ENCODE results near the gene PDZK1IP1.
"Not testable (repeated sequence)": the region's sequence is repeated elsewhere in the genome, so short reads cannot be mapped to it uniquely, and the experiment has no call there.

Gene PDZK1IP1

DNA sequence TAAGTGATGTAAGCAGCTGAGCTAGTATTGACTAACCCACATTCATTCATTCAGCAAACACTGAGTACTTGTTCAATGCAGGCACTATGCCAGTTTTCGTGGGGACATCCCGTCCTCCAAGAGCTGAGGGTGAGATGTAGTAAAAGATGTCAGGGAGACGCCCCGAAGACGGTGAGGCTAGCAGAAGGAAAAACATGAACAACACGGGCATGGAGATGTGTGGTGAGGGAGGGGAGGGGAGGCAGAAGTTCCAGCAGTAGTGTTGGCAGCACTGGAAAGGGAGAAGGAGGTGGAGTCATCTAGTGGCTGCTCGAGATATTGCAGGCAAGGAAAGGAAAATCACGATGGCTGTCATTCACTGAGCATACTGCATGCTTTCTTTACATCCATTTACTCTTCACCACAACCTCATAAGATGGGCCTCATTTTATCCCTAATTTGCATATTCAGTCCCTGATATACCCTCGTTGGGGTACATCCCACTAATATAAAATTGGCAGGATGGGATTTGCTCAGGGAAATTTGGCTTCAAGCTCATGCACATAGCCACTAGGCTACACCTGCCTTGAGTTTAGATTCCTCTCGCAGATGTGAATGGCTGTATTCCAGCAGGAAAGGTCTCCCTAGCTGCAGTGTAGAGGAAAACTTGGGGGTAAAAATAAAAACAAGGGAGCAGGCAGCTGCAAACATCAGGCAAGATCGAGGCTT lies 14.5 kb downstream of the PDZK1IP1 start:
- DNase-seq (ENCODE audit: low read depth): peak; percentile 58
- no peak overlapping the region for H3K4me3 ChIP-seq (ENCODE audit: control insufficient read depth, low read depth, low read length)
- TF ChIP-seq, protein P1, sequence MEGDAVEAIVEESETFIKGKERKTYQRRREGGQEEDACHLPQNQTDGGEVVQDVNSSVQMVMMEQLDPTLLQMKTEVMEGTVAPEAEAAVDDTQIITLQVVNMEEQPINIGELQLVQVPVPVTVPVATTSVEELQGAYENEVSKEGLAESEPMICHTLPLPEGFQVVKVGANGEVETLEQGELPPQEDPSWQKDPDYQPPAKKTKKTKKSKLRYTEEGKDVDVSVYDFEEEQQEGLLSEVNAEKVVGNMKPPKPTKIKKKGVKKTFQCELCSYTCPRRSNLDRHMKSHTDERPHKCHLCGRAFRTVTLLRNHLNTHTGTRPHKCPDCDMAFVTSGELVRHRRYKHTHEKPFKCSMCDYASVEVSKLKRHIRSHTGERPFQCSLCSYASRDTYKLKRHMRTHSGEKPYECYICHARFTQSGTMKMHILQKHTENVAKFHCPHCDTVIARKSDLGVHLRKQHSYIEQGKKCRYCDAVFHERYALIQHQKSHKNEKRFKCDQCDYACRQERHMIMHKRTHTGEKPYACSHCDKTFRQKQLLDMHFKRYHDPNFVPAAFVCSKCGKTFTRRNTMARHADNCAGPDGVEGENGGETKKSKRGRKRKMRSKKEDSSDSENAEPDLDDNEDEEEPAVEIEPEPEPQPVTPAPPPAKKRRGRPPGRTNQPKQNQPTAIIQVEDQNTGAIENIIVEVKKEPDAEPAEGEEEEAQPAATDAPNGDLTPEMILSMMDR (conservative IDR thresholded peaks at IDR 0.05; ENCODE audit: control insufficient read depth, insufficient read depth, low read depth, low read length): peak; percentile 100

DNA sequence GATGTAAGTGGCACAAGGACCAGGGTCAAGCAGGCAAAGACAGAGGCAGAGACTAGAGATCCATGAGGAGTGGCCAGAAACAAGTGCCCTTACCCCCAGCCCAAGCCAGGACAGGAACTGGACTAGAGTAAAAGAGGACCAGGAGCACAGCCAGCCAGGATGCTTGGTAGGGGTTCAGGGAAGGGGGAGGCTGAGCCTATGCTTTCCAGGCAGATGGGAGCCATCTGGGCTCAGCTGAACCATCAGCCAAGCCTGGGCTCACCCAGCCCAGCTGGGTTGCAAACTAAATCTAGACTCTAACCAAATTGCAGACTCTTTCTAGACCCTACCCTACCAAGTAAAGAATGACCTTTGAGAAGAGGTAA lies 15.2 kb downstream of the PDZK1IP1 start:
- DNase-seq (ENCODE audit: low read depth): no peak
- no peak overlapping the region for H3K4me3 ChIP-seq (ENCODE audit: control insufficient read depth, low read depth, low read length)
- TF ChIP-seq, protein P1 (conservative IDR thresholded peaks at IDR 0.05; ENCODE audit: control insufficient read depth, insufficient read depth, low read depth, low read length): no peak

DNA sequence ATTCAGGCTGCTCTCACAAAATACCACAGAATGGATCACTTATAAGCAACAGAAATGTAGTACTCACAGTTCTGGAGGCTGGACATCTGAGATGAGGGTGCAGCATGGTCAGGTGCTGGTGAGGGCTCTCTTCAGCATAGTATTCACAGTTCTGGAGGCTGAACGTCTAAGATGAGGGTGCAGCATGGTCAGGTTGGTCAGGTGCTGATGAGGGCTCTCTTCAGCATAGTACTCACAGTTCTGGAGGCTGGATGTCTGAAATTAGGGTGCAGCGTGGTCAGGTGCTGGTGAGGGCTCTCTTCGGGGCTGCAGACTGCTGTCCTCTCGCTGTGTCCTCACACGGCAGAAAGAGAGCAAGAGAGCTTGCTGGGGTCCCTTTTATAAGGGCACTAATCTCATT lies 17.1 kb downstream of the PDZK1IP1 start:
- DNase-seq (ENCODE audit: low read depth): no peak
- TF ChIP-seq, protein P1 (conservative IDR thresholded peaks at IDR 0.05; ENCODE audit: control insufficient read depth, insufficient read depth, low read depth, low read length): no peak

DNA sequence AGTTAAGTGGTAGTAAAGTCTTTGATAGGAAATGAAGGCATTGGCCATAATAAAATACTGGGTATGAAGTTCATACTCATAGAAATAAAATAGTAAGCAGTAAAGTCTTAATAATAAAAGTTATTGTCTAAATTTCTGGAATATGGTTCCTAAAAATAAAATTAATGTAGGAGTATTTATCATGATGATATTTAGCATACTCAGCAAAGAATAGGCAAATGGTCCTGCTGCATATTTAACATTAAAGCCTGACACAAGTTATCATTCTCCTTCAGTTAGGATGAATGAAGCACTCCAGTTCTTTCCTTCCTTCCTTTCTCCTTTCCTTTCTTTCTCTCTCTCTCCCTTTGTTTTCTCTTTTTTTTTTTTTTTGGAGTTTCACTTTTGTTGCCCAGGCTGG lies 25.3 kb downstream of the PDZK1IP1 start:
- H3K4me3 ChIP-seq (ENCODE audit: control insufficient read depth, low read depth, low read length): no peak overlapping the region
- no peak for DNase-seq (ENCODE audit: low read depth)
- TF ChIP-seq, protein P1 (conservative IDR thresholded peaks at IDR 0.05; ENCODE audit: control insufficient read depth, insufficient read depth, low read depth, low read length): no peak

More for the DNA sequence above, 17.1 kb downstream of the PDZK1IP1 start:
- no peak overlapping the region for H3K4me3 ChIP-seq (ENCODE audit: control insufficient read depth, low read depth, low read length)

DNA sequence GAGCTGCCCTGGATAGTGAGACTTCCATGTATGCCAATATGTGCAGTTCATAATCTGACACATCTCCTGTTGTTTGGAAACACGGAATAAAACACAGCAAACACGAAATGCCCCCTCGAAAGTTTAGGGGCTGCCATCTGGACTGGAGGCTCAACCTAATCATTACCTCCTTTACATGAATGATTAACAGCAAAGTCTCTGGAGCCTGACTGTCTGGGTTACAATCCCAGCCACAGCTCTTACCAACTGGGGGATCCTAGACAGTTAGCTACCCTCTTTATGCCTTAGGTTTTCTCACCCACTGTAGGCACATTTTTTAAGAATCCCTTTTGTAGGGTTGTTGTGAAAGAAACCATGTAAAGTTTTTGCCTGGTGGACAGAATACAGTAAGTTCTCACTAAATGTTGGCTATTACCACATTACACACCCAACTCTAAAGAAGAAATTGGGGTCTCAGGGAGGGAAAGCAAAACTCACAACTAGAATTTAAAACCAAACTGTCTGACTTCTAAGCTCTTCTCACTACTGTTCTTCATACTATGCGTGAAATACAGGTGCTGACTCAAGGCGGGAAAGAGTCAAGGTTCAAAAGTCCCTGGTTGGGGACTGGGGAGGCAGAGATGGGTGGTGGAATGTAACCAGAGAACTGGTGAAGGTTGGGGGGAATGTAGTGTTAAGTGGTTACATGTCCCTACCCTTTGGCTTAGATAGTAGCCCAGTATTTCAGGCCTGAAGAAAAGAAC lies 28.4 kb downstream of the PDZK1IP1 start:
- no peak overlapping the region for H3K4me3 ChIP-seq (ENCODE audit: control insufficient read depth, low read depth, low read length)
- TF ChIP-seq, protein P1 (conservative IDR thresholded peaks at IDR 0.05; ENCODE audit: control insufficient read depth, insufficient read depth, low read depth, low read length): no peak
- no peak for DNase-seq (ENCODE audit: low read depth)

DNA sequence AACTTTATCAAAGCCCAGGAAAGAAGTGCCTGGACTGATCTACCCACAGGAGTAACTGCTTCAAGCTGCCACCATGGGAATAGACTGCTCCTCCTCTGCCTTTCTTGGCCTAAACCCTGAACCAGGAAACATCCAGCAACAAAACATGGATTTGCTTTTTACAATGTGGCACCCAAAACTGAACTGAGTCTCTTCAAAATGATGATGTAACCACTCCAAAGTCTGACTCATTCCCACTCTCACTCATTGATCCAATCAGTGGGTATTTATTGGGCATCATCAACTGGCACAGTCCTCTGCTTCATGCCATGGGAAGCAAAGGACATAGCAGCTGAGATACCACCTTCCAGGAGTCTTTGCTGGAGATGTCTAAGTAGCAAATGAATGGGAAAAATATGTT lies 29.1 kb downstream of the PDZK1IP1 start:
- no peak overlapping the region for H3K4me3 ChIP-seq (ENCODE audit: control insufficient read depth, low read depth, low read length)
- TF ChIP-seq, protein P1 (conservative IDR thresholded peaks at IDR 0.05; ENCODE audit: control insufficient read depth, insufficient read depth, low read depth, low read length): no peak
- DNase-seq (ENCODE audit: low read depth): no peak

DNA sequence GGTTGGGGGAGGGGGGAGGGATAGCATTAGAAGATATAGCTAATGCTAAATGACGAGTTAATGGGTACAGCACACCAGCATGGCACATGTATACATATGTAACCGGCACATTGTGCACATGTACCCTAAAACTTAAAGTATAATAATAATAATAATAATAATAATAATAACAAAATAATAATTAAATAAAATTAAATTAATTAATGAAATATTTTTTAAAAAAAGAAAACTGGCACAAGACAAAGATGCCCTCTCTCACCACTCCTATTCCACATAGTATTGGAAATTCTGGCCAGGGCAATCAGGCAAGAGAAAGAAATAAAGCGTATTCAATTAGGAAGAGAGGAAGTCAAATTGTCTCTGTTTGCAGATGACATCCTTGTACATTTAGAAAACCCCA lies 31.9 kb downstream of the PDZK1IP1 start:
- DNase-seq (ENCODE audit: low read depth); H3K4me3 ChIP-seq (ENCODE audit: control insufficient read depth, low read depth, low read length): not testable (repeated sequence)

DNA sequence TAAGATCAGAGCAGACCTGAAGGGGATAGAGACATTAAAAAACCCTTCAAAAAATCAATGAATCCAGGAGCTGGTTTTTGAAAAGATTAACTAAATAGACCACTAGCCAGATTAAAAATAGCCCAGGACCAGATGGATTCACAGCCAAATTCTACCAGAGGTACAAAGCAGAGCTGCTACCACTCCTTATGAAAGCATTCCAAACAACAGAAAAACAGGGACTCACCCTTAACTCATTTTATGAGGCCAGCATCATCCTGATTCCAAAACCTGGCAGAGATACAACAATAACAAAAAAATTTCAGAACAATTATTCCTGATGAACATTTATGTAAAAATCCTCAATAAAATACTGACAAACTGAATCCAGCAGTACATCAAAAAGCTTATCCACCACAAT lies 33.4 kb downstream of the PDZK1IP1 start:
- not testable (repeated sequence) for H3K4me3 ChIP-seq (ENCODE audit: control insufficient read depth, low read depth, low read length); DNase-seq (ENCODE audit: low read depth)

DNA sequence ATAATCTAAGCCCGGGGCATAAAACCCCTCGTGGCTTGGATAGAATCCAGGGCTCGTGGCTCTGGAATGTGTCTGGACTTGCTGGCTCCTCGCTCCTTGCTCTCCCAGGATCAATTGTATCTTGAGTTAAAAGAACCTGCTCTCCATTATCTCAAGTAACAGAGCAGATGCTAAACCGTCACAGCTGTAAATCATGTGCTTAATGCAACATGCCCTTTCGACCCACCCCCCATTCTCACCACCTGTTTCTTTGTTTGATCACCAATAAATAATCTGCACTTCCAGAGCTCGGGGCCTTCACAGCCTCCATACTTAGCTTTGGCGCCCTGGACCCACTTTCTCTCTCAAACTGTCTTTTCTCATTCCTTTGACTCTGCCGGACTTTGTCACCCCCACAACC lies 40.7 kb downstream of the PDZK1IP1 start:
- DNase-seq (ENCODE audit: low read depth); H3K4me3 ChIP-seq (ENCODE audit: control insufficient read depth, low read depth, low read length): not testable (repeated sequence)
